HG03097 (cell line): Measurements from ENCODE around the gene BICC1.

Experiments
- ATAC-seq: cut with Tn5 transposase; IDR thresholded peaks from one replicate; pipeline ENCODE4 v1.9.1; 2021; ENCODE audit not compliant: unreplicated experiment, low FRiP score

The BICC1 gene

DNA sequence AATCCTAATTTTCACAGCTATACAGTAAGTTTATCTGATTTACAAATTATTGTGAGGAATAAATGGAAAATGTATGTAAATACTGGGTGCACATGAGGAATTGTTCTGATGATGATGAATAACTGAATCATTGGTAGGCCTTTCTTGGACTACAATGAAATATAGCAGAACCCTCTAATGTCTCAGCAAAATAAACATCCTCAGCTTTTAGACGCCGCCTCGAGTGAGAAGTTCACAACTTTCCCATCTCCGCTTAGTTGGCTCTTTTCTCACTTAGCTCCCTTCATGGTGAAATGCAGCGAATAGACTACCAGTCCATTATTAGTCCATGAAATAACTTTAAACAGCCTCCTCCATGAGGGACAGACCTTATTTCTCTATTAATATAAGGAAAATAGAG, 182.3 kb downstream of the BICC1 start:
- ATAC-seq, result no peak

- no peak for ATAC-seq
Observed at GRCh38 chr10:58696736-58697135, 184.1 kb downstream of the BICC1 start.

DNA sequence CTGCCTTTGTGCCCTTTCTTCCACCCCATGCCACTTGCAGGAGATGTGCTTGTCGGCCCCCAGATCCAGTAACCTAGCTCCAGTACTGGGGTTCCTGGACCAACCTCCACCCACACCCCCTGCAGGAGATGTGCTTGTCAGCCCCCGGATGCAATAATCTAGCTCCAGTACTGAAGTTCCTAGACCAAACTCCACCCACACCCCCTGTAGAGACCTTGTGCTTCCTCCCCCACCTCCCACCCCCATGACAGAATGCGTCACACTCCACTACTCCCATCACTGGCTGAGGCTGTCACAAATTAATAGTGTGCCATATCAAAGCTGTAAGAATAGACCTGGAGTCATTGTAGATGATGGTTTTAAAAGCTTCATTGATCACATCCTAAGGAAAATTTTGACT, 185.0 kb downstream of the BICC1 start:
- ATAC-seq, result no peak

GRCh38 chr10:58698777-58699356, 186.2 kb downstream of the BICC1 start:
- ATAC-seq, result no peak

DNA sequence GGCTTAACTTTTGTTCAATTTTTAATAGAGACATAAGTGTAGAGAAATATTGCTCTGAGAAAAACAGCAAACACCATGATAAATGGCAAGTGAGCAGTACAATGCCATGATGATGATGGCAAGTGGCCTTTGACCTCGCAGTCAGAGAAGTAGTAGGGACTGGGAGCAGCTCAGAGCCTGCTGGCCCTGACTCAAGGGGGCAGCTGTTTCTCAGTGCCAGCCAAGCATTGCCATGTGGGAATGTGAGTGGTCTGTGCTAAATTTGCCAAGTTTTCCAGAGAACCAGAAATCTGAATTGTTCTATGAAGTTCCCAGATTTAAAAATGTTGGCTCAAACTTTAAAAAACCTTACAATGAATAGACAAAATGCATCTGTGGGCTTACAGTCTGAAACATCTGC, 187.9 kb downstream of the BICC1 start:
- no peak for ATAC-seq

DNA sequence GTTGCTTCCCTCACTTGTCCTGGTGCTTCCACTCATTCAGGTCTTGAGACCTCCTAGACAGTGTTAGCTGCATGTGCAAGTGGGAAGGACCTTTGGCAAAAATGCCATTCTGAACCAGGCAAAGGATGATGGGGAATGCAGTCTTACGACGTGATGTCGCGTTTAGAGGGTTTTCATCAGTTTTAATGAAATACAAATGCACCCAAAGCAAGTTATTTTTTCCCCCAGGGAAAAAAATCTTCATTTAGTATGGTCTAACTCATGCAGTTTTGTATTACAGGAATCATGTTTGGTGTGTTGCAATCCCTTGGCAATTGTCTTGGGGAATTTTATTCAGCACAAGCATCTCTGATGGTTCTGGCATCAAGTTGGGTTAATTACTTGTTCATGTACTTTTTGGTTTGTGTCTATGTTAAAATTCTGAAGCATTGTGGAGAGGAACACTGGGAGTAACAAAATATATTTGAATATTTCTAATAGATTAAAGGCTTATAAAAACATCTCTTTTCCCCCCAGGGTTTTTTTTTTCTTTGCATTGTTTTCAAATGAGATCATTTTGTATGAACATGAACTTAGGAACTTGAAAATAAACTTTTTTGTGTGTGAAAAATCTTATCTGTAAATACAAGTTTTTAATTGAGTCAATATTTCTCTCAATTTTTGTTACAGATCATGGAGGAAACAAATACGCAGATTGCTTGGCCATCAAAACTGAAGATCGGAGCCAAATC, 188.9 kb downstream of the BICC1 start:
- no peak for ATAC-seq

- ATAC-seq, result no peak
Observed at GRCh38 chr10:58704226-58704625, 191.6 kb downstream of the BICC1 start.

- ATAC-seq, result no peak
Observed at GRCh38 chr10:58704671-58705141, 192.0 kb downstream of the BICC1 start.

DNA sequence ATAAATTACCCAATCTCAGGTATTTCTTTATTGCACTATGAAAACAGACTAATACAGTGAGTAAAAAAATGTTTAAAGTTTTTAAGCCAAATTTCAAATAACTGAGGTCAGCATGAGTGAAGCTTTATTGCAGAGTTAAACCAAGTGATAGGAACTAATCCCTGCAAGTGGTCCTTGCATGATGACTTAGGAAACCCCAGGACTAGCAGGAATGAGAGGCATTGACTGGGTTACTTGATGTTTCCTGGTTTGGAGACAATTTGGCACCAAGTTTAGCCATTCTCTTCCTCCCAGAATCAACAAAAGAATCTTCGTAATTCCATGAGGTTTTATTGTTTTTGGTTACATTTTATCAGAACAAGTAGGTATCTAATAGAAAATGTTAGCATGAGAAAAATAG, 194.2 kb downstream of the BICC1 start:
- no peak for ATAC-seq

- ATAC-seq, result no peak
Observed at GRCh38 chr10:58712141-58712540, 199.5 kb downstream of the BICC1 start.

GRCh38 chr10:58712982-58713381, 200.3 kb downstream of the BICC1 start:
- ATAC-seq, result no peak

DNA sequence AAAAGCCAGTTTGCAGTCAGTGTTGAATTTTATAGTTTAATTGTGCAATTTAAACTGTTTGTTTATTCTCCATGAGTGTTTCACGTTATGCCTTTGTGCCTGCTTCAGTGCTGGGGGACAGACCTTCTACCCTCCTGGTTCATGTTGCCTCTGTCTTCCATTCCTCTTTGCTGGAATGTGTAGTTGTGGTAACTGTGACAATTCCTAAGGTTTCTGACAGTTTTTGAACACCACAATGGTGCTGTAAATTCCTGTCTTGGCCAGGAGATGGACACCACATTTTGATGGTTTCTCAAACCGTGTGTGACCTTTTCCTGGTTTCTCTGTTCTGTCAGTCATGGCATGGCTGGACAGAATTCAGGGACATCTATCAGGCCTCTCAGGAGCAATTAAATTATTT, 201.7 kb downstream of the BICC1 start:
- no peak for ATAC-seq

GRCh38 chr10:58715061-58715460, 202.4 kb downstream of the BICC1 start:
- ATAC-seq, result no peak

DNA sequence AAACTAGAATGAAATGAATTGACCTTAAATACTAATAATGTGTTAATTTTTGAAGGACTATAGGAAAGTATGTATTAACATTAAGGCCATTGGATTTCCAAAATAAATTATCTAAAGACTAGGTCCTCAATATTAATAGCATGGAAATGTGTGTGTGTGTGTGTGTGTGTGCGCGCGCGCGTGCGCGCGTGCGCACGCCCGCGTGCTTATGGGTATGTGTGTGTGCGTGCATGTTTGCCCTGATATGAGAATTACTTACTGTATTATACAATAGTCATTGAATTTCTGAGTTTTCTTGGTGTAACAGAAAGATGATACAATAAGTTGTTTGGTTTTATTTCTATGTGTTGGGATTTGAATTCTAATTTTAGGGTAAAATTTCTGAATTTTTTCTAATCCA, 205.9 kb downstream of the BICC1 start:
- ATAC-seq, result no peak

- ATAC-seq, result no peak
Observed at GRCh38 chr10:58721601-58722281, 209.1 kb downstream of the BICC1 start.

DNA sequence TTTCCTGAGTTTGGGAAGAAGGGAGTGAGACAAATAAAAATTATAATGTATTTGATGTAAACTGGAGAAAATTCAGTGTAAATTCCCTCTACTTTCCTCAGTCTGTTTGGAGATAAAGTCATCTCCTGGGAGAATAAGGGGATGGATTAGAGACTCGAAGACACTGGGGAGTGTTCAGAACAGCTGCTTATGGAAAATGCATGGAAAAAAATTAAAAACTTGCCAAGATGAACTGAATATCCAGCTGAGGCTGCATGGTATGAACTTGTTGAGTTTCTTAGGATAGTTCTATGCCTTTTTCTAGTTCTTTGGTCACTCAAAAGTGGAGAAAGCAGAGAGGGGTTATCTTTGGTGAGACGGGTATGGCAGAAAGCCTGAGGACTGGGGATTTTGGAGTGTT, 210.5 kb downstream of the BICC1 start:
- ATAC-seq, result no peak

- no peak for ATAC-seq
Observed at GRCh38 chr10:58723966-58724365, 211.3 kb downstream of the BICC1 start.

GRCh38 chr10:58724781-58725180, 212.1 kb downstream of the BICC1 start:
- no peak for ATAC-seq

DNA sequence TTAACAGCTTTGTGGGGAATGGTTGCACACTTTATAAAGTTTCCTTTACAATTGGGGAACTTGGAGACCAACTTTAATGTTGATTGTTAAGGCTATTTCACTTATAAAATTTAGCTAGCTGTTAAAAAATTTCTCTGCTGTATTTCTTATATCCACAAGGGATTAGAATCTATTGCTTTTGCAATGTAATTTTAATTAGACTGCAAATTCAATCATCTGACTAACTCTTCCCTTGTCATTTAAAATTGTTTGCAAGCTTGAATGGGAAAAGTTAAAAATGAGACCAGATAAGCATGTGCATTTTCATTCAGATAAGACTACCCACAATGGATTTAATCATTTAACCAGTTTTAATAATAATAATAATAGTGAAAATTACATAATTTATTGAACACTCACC, 213.2 kb downstream of the BICC1 start:
- no peak for ATAC-seq

- no peak for ATAC-seq
Observed at GRCh38 chr10:58727633-58728032, 215.0 kb downstream of the BICC1 start.

DNA sequence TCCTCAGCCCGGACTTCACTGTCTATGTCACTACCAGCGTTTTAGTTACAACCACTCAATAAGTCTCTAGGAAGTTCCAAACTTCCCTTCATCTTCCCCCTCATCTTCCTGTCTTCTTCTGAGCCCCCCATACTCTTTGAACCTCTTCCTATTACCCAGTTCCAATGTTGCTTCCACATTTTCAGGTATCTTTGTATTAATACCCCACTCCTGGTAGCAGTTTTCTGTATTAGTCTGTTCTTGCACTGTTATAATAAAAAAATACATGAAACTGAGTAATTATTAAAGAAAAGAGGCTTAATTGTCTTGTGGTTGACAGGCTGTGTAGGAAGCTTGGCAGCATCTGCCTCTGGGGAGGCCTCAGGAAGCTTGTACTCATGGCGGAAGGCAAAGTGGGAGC, 218.6 kb downstream of the BICC1 start:
- ATAC-seq, result no peak

- ATAC-seq, result no peak
Observed at GRCh38 chr10:58733436-58733835, 220.8 kb downstream of the BICC1 start.
